D721Med (cell line): ENCODE data around the gene CAMK1D.

Experiments used
- DNase-seq: peaks from one replicate; pipeline ENCODE4 v3.0.0; 2011; ENCODE audit warnings: low spot score; ENCODE audit not compliant: insufficient read length
- FAIRE-seq: peaks from 2 replicates; lab custom pipeline; 2011; peaks lifted over from hg19 to GRCh38; lab: Jason Lieb, UNC
- CTCF ChIP-seq: IDR thresholded peaks from 2 replicates; pipeline ENCODE4 v1.5.1; 2012; ENCODE audit warnings: mild to moderate bottlenecking, control low read depth; ENCODE audit not compliant: insufficient read depth; ENCODE audit errors: missing control alignments

The CAMK1D gene

GRCh38 chr10:12634621-12634931 is 285.2 kb downstream of the CAMK1D start:
- no peak for TF ChIP-seq CTCF
- DNase-seq (no peak), FAIRE-seq (no peak)

- TF ChIP-seq CTCF = no peak
- DNase-seq = no peak
- FAIRE-seq = no peak
Measured at GRCh38 chr10:12635127-12635541, 285.8 kb downstream of the CAMK1D start.

- TF ChIP-seq CTCF = no peak
- FAIRE-seq (no peak), DNase-seq (no peak)
Measured at GRCh38 chr10:12636571-12636970, 287.2 kb downstream of the CAMK1D start.

- no peak for DNase-seq
- no peak for TF ChIP-seq CTCF
- no peak for FAIRE-seq
Measured at GRCh38 chr10:12637649-12638048, 288.3 kb downstream of the CAMK1D start.

- DNase-seq (no peak), FAIRE-seq (no peak)
- TF ChIP-seq CTCF = no peak
Measured at GRCh38 chr10:12638103-12638502, 288.8 kb downstream of the CAMK1D start.

GRCh38 chr10:12638781-12639180 is 289.4 kb downstream of the CAMK1D start:
- no peak for TF ChIP-seq CTCF
- DNase-seq (no peak), FAIRE-seq (no peak)

- no peak for TF ChIP-seq CTCF
- FAIRE-seq = no peak
- no peak for DNase-seq
Measured at GRCh38 chr10:12639996-12640944, 290.9 kb downstream of the CAMK1D start.
